ENCODE measurements around the gene MTARC1. TPM values are rescaled to one million over a fixed set of nuclear protein-coding genes. Genes with fewer than 3 reads are reported as not detected.

Gene MTARC1
- total RNA-seq, 1 experiment from 2014 or later: 0.74 TPM

GRCh38 chr1:220754212-220754917, 32.3 kb upstream of the MTARC1 start:
- BruUV-seq (replicated peaks): no TSS peak
- POLR2A ChIA-PET: no interaction called here
- TF ChIP-seq POLR2AphosphoS5 (IDR thresholded peaks at IDR 0.05; ENCODE audit: low read depth, low read length) (no peak), TCF7L2 (IDR thresholded peaks at IDR 0.05; ENCODE audit: low read depth, low read length) (no peak), CTCF (IDR thresholded peaks at IDR 0.05) (no peak), SIN3A (IDR thresholded peaks at IDR 0.05; ENCODE audit: borderline replicate concordance, insufficient read depth, low read depth, low read length) (no peak)
- TF ChIP-seq, protein P1, sequence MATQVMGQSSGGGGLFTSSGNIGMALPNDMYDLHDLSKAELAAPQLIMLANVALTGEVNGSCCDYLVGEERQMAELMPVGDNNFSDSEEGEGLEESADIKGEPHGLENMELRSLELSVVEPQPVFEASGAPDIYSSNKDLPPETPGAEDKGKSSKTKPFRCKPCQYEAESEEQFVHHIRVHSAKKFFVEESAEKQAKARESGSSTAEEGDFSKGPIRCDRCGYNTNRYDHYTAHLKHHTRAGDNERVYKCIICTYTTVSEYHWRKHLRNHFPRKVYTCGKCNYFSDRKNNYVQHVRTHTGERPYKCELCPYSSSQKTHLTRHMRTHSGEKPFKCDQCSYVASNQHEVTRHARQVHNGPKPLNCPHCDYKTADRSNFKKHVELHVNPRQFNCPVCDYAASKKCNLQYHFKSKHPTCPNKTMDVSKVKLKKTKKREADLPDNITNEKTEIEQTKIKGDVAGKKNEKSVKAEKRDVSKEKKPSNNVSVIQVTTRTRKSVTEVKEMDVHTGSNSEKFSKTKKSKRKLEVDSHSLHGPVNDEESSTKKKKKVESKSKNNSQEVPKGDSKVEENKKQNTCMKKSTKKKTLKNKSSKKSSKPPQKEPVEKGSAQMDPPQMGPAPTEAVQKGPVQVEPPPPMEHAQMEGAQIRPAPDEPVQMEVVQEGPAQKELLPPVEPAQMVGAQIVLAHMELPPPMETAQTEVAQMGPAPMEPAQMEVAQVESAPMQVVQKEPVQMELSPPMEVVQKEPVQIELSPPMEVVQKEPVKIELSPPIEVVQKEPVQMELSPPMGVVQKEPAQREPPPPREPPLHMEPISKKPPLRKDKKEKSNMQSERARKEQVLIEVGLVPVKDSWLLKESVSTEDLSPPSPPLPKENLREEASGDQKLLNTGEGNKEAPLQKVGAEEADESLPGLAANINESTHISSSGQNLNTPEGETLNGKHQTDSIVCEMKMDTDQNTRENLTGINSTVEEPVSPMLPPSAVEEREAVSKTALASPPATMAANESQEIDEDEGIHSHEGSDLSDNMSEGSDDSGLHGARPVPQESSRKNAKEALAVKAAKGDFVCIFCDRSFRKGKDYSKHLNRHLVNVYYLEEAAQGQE (IDR thresholded peaks at IDR 0.05; ENCODE audit: insufficient read depth in 1 of 2, low read depth in 2 of 2, low read length in 1 of 2): no peak
- ATAC-seq (no peak), DNase-seq (ENCODE audit: low read depth, low spot score) (no peak)
- CTCF ChIA-PET: no interaction called here
- no peaks in the 10 kb centered on the region for H3K27me3 ChIP-seq (ENCODE audit: control insufficient read depth, insufficient read depth, low read length)
- H3K4me1 ChIP-seq (ENCODE audit: control insufficient read depth, insufficient read depth, low read length): 0 out of 2 replicates have a peak, but pooled peaks cover 3% of the 10 kb centered on the region
- in situ Hi-C loops (cut with HindIII; ENCODE audit: low pct_unique_long_range_greater_than_20kb, low sequenced_read_pairs): no loop called here
- H3K9me3 ChIP-seq (ENCODE audit: control insufficient read depth, insufficient read depth, low read depth, low read length): no peaks in the 10 kb centered on the region
- H3K27ac ChIP-seq (ENCODE audit: low read length): no peak overlapping the region
- H3K36me3 ChIP-seq (ENCODE audit: control insufficient read depth, insufficient read depth, low read length): no peaks in the 10 kb centered on the region
- intact Hi-C loops (cut with micrococcal nuclease; ENCODE audit: unreplicated experiment): no loop called here
- no peak overlapping the region for H3K4me3 ChIP-seq (ENCODE audit: low read depth in 2 of 2, low read length in 2 of 2)

DNA sequence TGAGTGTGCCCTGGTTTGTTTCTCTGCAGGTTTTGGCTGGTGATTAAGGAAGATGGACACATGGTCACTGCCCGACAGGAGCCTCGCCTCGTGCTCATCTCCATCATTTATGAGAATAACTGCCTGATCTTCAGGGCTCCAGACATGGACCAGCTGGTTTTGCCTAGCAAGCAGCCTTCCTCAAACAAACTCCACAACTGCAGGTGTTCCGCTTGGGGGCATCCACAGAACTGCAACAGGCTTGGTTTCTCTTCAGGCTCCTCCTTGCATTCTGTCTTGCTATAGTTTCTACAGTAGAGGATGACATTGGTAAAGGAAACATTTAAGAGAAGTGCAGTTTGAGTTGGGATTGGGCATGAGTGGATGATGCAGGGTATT, 31.8 kb upstream of the MTARC1 start:
- Histone ChIP-seq H3K4me1 (ENCODE audit: control insufficient read depth, insufficient read depth, low read length) (0 out of 2 replicates have a peak, but pooled peaks cover 3% of the 10 kb centered on the region), H3K27ac (ENCODE audit: low read length) (no peak overlapping the region), H3K4me3 (ENCODE audit: low read depth in 2 of 2, low read length in 2 of 2) (no peak overlapping the region), H3K27me3 (ENCODE audit: control insufficient read depth, insufficient read depth, low read length) (no peaks in the 10 kb centered on the region), H3K9me3 (ENCODE audit: control insufficient read depth, insufficient read depth, low read depth, low read length) (no peaks in the 10 kb centered on the region), H3K36me3 (ENCODE audit: control insufficient read depth, insufficient read depth, low read length) (no peaks in the 10 kb centered on the region)
- no TSS peak for BruUV-seq (replicated peaks)
- TF ChIP-seq SIN3A (IDR thresholded peaks at IDR 0.05; ENCODE audit: borderline replicate concordance, insufficient read depth, low read depth, low read length) (no peak), TCF7L2 (IDR thresholded peaks at IDR 0.05; ENCODE audit: low read depth, low read length) (no peak), POLR2AphosphoS5 (IDR thresholded peaks at IDR 0.05; ENCODE audit: low read depth, low read length) (no peak), CTCF (IDR thresholded peaks at IDR 0.05) (no peak)
- TF ChIP-seq, protein P1 (IDR thresholded peaks at IDR 0.05; ENCODE audit: insufficient read depth in 1 of 2, low read depth in 2 of 2, low read length in 1 of 2): no peak
- in situ Hi-C loops (cut with HindIII; ENCODE audit: low pct_unique_long_range_greater_than_20kb, low sequenced_read_pairs) (no loop called here), intact Hi-C loops (cut with micrococcal nuclease; ENCODE audit: unreplicated experiment) (no loop called here)
- DNase-seq (ENCODE audit: low read depth, low spot score) (no peak), ATAC-seq (no peak)
- POLR2A ChIA-PET: no interaction called here
- CTCF ChIA-PET: no interaction called here

Measured in Panc1 (cell line).